Fibroblast of villous mesenchyme (primary cell): Measurements from ENCODE around the gene CHI3L1. TPM values are rescaled to one million over a fixed set of nuclear protein-coding genes. Genes with fewer than 3 reads are reported as not detected.

Experiments
- DNase-seq: peaks from one replicate; pipeline ENCODE4 v3.0.0-alpha.2; 2010; ENCODE audit warnings: low read depth
- H3K4me3 ChIP-seq: 2 replicates; pipeline ENCODE4 v1.5.1; 2011; ENCODE audit warnings: low read depth, mild to moderate bottlenecking, low read length
- total RNA-seq: library from RNA; depleted of rRNA; stranded (reverse); fragments of >200 nt; gene quantifications from 2 replicates; pipeline ENCODE4 v1.2.3, GENCODE V29; 2012
- TF ChIP-seq, protein P1 (sequence below): IDR thresholded peaks from 2 replicates; pipeline ENCODE4 v1.5.1; 2012; ENCODE audit warnings: low read depth, mild to moderate bottlenecking, low read length; ENCODE audit not compliant: insufficient read depth

The CHI3L1 gene
- total RNA-seq, 1 donor: 136 TPM

- H3K4me3 ChIP-seq: no peak overlapping the region
Measured at GRCh38 chr1:203199816-203200571, 13.5 kb upstream of the CHI3L1 start.

GRCh38 chr1:203199481-203199815 lies 12.9 kb upstream of the CHI3L1 start:
- TF ChIP-seq, protein P1, sequence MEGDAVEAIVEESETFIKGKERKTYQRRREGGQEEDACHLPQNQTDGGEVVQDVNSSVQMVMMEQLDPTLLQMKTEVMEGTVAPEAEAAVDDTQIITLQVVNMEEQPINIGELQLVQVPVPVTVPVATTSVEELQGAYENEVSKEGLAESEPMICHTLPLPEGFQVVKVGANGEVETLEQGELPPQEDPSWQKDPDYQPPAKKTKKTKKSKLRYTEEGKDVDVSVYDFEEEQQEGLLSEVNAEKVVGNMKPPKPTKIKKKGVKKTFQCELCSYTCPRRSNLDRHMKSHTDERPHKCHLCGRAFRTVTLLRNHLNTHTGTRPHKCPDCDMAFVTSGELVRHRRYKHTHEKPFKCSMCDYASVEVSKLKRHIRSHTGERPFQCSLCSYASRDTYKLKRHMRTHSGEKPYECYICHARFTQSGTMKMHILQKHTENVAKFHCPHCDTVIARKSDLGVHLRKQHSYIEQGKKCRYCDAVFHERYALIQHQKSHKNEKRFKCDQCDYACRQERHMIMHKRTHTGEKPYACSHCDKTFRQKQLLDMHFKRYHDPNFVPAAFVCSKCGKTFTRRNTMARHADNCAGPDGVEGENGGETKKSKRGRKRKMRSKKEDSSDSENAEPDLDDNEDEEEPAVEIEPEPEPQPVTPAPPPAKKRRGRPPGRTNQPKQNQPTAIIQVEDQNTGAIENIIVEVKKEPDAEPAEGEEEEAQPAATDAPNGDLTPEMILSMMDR: no peak
- DNase-seq: no peak
- no peak overlapping the region for H3K4me3 ChIP-seq

More at GRCh38 chr1:203199816-203200571, 13.5 kb upstream of the CHI3L1 start:
- DNase-seq: peak; percentile 92
- TF ChIP-seq, protein P1: no peak

DNA sequence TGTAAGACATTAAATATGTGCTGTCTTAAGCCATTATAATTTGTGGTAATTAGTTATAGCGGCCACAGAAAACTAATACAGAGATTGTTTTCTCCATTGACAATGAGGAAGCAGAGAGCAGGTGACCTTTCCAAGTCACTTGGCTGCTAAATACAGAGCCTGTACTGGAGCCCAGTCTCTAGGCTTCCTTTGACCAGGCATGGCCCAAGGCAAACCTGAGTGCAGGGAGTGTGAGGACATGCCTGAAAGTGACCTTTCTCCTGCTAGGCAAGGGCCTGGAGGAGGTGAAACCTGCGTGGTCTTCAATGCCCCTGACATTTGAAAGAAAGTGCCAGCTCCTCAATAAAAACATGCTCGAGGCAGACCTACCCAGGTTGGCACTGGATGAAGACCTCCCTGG lies 12.5 kb upstream of the CHI3L1 start:
- DNase-seq: no peak
- TF ChIP-seq, protein P1: no peak

GRCh38 chr1:203197625-203198024 lies 11.1 kb upstream of the CHI3L1 start:
- TF ChIP-seq, protein P1: no peak
- peak; percentile 86 for DNase-seq
- H3K4me3 ChIP-seq: no peak overlapping the region

More for the DNA sequence above, 12.5 kb upstream of the CHI3L1 start:
- H3K4me3 ChIP-seq: no peak overlapping the region

DNA sequence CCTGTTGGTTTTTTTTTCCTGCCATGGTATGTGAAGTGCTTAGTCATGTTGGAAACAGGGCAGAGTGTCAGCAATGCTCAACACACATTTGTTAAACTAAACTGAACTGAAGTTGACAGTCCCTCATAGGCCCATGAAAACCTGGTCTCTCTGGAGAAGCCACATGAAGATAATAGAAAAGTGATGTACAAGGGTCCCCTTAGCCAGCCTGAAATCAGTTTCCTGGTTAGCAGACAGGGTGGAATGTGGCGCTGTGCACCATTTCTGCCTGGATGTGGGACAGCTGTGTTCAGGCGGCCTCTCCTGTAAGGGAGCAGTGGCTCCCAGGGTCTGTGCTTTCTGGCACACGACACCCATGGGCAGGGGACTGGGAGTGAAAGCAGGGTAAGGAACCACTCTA lies 9.9 kb upstream of the CHI3L1 start:
- no peak overlapping the region for H3K4me3 ChIP-seq
- DNase-seq: no peak
- TF ChIP-seq, protein P1: peak; percentile 20

GRCh38 chr1:203190949-203191348 lies 4.4 kb upstream of the CHI3L1 start:
- DNase-seq: no peak
- TF ChIP-seq, protein P1: no peak
- no peak overlapping the region for H3K4me3 ChIP-seq

DNA sequence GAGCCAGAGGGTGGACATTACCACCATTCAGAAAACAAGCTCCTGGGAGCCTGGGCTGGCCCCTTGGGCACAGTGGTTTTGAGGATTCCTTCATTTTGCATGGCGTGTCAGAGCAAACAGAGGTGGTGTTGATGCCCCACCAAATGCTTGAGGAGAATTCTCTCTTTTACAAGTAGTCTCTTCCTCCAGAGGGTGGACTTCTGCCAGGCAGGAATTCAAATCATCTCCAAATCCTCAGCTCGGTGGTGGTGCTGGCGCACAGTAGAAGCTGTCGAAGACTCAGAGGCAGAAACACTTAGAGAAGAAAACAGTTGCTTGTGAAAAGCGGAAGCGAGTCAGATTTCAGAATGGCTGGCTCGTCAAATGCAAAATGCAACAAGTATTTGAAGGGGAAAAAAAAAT lies 3.4 kb upstream of the CHI3L1 start:
- TF ChIP-seq, protein P1: no peak
- DNase-seq: peak; percentile 41
- no peak overlapping the region for H3K4me3 ChIP-seq
